Adrenal gland (tissue), 5 donors: ENCODE results near the gene FUT8.

Experiments
- CTCF ChIP-seq, 6 experiments: fragments of 450-650 bp in 4 of 6; fragments of 200-600 bp in 2 of 6; sonication (generic) in 1 of 6; IDR thresholded peaks; 1 replicate in 5 of 6; 2 replicates in 1 of 6; pipeline versions ENCODE4 v1.5.1 to v1.8.0; 2016 to 2021; ENCODE audit warnings: antibody characterized with exemption in 6 of 6, mild to moderate bottlenecking in 2 of 6, moderate library complexity in 1 of 6
- POLR2A ChIP-seq, 2 donors: fragments of 450-650 bp; IDR thresholded peaks; one replicate each; pipeline ENCODE4 v1.6.1; 2017; ENCODE audit warnings: antibody characterized with exemption in 2 of 2, mild to moderate bottlenecking in 2 of 2, moderate library complexity in 1 of 2
- donor health status: DM: no; HTN: no; CAD: no.

GRCh38 chr14:65444230-65444629 is 31.7 kb downstream of the FUT8 start:
- TF ChIP-seq POLR2A (IDR thresholded peaks at IDR 0.05) = no peak
- TF ChIP-seq CTCF (IDR thresholded peaks at IDR 0.05) = no peak
